Inflammatory macrophage treated with lipopolysaccharide for 1 hour (primary cell): ENCODE data around the gene TAS2R8.
"Not testable (repeated sequence)": the region's sequence is repeated elsewhere in the genome, so short reads cannot be mapped to it uniquely, and the experiment has no call there.

Source experiments
- DNase-seq, 2 donors: peaks; one replicate each; pipeline ENCODE4 v3.0.0-alpha.2; 2020 to 2022

The TAS2R8 gene

GRCh38 chr12:10807186-10807585, at the start of gene TAS2R8:
Gene TAS2R8, minus strand, starts transcription at chr12:10807286. Its CDS starts 306 bp downstream, at chr12:10806980.
- no peak for DNase-seq

GRCh38 chr12:10855807-10856206, 48.7 kb upstream of the TAS2R8 start:
- DNase-seq, result no peak

- no peak for DNase-seq
Measured at GRCh38 chr12:10853776-10854175, 46.7 kb upstream of the TAS2R8 start.

- DNase-seq, result no peak
Measured at GRCh38 chr12:10851243-10851858, 44.3 kb upstream of the TAS2R8 start.

- DNase-seq, result no peak
Measured at GRCh38 chr12:10849425-10849878, 42.4 kb upstream of the TAS2R8 start, which contains the start of gene PRR4. Gene PRR4, minus strand, starts transcription at chr12:10849475. Its CDS starts 38 bp downstream, at chr12:10849437.

- no peak for DNase-seq
Measured at GRCh38 chr12:10847744-10848143, 40.7 kb upstream of the TAS2R8 start.

GRCh38 chr12:10842862-10843261, 35.8 kb upstream of the TAS2R8 start:
- no peak for DNase-seq

- no peak for DNase-seq
Measured at GRCh38 chr12:10838461-10838860, 31.4 kb upstream of the TAS2R8 start.

GRCh38 chr12:10829994-10830393, 22.9 kb upstream of the TAS2R8 start:
- DNase-seq, result no peak

GRCh38 chr12:10826258-10826657, 19.2 kb upstream of the TAS2R8 start, which contains the start of gene TAS2R10:
Gene TAS2R10, minus strand, starts transcription at chr12:10826358. Its CDS starts 89 bp downstream, at chr12:10826269.
- no peak for DNase-seq

GRCh38 chr12:10824957-10825356, 17.9 kb upstream of the TAS2R8 start:
- no peak for DNase-seq

- no peak for DNase-seq
Measured at GRCh38 chr12:10811883-10812536, 4.9 kb upstream of the TAS2R8 start.

GRCh38 chr12:10810068-10810467, 3.0 kb upstream of the TAS2R8 start, which contains the start of gene TAS2R9:
Gene TAS2R9, minus strand, starts transcription at chr12:10810168. Its CDS starts 93 bp downstream, at chr12:10810075.
- no peak for DNase-seq

GRCh38 chr12:10802587-10802986, 4.5 kb downstream of the TAS2R8 start, which contains the start of gene TAS2R7:
Gene TAS2R7, minus strand, starts transcription at chr12:10802627. Its CDS starts 57 bp downstream, at chr12:10802570.
- DNase-seq, result no peak

- DNase-seq, result no peak
Measured at GRCh38 chr12:10801741-10802140, 5.3 kb downstream of the TAS2R8 start.

- DNase-seq, result no peak
Measured at GRCh38 chr12:10794222-10794621, 12.9 kb downstream of the TAS2R8 start.

GRCh38 chr12:10791769-10792168, 15.3 kb downstream of the TAS2R8 start:
- DNase-seq, result not testable (repeated sequence)

- DNase-seq, result no peak
Measured at GRCh38 chr12:10783252-10783651, 23.8 kb downstream of the TAS2R8 start.

- no peak for DNase-seq
Measured at GRCh38 chr12:10779103-10779502, 28.0 kb downstream of the TAS2R8 start.

- DNase-seq, result peak; percentile 2 to 49
Measured at GRCh38 chr12:10771132-10771733, 35.9 kb downstream of the TAS2R8 start.

- no peak for DNase-seq
Measured at GRCh38 chr12:10759657-10760056, 47.4 kb downstream of the TAS2R8 start.

- DNase-seq, result no peak
Measured at GRCh38 chr12:10756194-10756593, 50.9 kb downstream of the TAS2R8 start.
